UCSD-AML1 (cell line): ENCODE data around the gene VN1R5.

Experiments used
- DNase-seq: peaks from one replicate; lab custom pipeline; 2025; ENCODE audit not compliant: unreplicated experiment; lab: John Stamatoyannopoulos, UW

The VN1R5 gene

DNA sequence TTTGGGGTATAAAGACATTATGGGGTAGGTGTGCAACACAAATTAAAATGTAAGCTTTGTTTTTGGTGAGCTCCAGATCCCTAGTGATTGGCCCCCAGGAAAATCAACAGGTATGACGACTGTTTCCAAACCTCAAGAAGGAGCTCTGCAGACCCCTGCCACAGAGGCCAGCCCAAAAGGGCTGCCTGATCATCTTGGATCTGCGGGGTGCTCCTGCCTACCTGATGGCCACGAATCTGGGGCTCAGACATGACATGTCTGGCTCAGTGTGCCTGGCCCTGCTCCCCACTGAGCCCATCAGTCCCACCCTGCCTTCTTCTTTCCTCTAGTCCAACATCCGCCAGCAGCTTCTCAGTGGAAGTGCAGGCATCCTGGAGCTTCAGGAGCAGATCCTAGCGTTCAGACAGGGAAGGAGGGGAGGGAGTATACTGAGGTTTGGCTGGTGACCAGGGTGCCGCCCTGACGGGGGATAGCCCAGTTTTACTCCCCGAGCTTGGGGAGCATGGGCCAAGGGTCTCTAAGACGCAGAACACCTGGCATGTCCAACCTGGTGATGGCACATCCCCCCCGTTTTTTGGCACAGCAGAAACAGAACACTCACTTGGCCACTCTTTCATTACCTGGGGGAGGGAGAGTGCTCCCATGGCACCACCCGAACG is 44.0 kb downstream of the VN1R5 start:
- no peak for DNase-seq

DNA sequence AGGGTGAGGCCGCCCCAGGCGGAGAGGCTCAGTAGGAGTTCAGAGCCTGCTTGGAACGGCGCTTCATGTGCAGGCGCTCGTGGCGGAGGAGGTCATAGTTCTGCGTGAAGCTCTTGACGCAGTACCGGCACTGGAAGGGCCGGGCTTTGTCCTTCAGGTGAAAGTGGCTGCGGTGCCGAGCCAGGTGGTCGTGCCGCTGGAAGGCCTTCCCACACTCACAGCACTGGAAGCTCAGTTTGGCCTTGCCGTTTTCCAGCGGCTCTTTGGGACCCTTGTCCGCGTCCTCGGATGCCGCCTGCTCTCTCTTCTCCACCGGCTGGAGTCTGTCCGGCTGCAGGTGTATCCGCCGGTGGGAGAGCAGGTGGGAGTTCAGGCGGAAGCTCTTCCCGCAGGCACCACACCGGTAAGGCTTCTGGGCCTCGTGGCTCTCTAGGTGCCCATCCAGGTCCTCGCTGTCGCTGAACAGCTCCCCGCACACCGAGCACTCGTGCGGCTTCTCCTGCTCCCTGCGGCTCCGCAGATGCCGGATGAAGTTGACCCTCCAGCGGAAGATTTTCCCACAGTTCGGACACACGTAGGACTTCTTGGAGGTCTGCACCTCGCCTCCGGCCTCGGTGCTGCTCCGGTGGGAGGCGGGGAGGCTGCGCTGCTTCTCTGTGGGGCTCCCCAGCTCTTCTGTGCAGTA is 44.8 kb downstream of the VN1R5 start:
- DNase-seq = no peak

DNA sequence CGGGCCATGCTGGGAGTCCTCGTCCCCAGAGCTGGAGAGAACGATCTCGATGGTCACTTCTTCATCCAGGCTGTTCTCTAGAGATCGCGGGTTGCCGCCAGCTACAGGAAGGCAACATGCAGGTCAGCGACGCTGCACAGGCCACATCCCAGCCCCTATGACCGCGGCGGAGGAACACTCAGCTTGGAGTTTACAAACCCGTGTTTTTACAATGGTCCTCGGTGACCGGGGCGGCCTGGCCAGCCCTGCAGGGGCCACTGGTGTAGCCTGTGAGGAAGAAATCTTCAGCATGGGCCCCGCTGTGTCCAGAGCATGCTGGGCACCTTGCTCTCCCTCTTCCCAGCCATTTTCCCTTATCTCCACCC is 45.3 kb downstream of the VN1R5 start:
- DNase-seq = no peak

DNA sequence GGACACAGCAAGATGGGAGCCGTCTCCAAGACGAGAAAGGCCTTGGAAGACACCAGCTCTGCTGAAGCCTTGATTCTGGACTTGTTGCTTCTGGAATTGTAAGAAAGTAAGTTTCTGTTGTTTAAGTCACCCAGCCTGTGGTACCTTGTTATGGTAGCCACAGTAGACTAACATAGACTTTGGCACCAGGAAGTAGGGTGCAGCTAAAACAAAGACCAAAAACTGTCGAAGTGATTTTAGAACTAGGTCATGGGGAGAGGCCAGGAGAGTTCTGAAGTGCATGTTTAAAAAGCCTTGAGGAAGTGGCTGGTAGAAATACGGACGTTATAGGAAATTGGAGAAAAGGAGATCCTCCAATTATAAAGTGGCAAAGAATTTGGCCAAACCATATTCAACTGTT is 47.3 kb downstream of the VN1R5 start:
- no peak for DNase-seq

DNA sequence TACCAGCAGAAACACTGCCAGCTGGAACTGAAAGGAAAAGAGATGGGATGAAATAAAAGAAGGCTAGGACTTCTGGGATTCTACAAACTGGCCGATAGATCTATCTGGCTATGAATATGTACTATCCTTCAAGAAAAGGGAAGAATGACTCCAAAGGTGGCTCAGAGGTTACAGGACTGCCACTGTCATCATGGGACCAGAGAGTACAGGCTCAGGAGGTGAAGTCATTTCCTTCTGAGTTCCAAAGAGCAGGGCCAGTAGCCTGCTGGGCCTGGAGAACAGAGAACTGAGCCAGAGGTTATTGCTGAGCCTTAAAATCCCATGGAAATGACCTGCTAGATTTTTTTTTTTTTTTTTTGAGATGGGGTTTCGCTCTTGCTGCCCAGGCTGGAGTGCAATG is 48.2 kb downstream of the VN1R5 start:
- no peak for DNase-seq
